Measurements from ENCODE around the gene GJA3.

Gene GJA3

GRCh38 chr13:20150561-20150960 is 10.3 kb downstream of the GJA3 start:
- H3K4me3 ChIP-seq (ENCODE audit: low read length), result no peak overlapping the region
- no peak for TF ChIP-seq CTCF (IDR thresholded peaks at IDR 0.05; ENCODE audit: insufficient read depth, low read depth, low read length, missing control alignments)
- no peak for DNase-seq (ENCODE audit: low read depth)

DNA sequence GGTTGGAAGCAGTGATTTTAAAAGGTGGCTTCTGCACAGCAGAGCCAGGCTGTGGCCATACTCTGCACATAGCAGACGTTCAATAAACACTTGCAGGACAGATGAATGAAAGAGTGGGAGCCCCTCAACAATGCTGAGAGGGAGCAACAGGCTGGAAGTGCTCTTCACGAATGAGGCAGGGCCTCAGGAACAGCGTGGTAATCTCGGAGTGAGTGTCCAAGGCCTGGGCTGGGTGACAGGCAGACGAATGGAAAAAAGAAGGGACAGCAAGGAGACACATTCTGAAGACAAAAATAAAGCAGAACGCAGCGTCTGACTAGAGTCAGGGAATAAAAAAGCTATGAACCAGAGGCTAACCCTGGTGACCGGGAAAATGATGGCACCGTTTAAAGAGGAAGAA is 11.1 kb downstream of the GJA3 start:
- no peak for TF ChIP-seq CTCF (IDR thresholded peaks at IDR 0.05; ENCODE audit: insufficient read depth, low read depth, low read length, missing control alignments)
- H3K4me3 ChIP-seq (ENCODE audit: low read length), result no peak overlapping the region
- DNase-seq (ENCODE audit: low read depth), result no peak

DNA sequence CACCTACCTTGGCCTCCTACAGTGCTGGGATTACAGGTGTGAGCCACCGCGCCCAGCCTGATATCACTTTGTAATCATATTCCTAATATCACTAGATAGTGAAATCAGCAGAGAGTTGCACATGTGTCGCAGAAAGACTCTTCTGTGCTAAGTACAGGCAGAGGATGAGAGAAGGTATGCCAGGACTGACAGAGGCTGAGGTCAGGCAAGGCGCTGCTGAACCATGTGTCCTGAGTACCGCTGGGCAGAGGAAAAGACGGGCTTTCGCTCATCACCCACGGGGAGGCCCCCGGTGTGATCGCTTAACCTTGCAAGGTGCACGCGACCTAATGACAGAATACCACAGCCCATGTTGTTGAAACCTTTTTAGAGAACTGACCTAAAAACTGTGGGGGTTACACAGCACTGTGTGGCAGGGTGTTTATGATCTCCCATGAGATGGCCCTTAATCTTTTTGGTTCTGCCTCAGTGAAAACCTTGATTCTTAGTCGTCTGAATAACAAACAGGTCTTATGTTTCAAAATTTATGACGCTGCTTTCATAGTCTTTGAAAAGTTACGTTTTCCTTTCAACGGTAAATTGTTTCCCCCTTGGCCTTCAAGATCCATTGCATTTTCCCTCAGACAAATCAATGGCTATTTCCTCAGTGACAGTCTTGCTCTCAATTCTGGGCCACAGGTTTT is 12.2 kb downstream of the GJA3 start:
- DNase-seq (ENCODE audit: low read depth), result no peak
- no peak overlapping the region for H3K4me3 ChIP-seq (ENCODE audit: low read length)
- no peak for TF ChIP-seq CTCF (IDR thresholded peaks at IDR 0.05; ENCODE audit: insufficient read depth, low read depth, low read length, missing control alignments)

GRCh38 chr13:20146381-20146780 is 14.5 kb downstream of the GJA3 start:
- no peak for DNase-seq (ENCODE audit: low read depth)
- H3K4me3 ChIP-seq (ENCODE audit: low read length), result no peak overlapping the region
- no peak for TF ChIP-seq CTCF (IDR thresholded peaks at IDR 0.05; ENCODE audit: insufficient read depth, low read depth, low read length, missing control alignments)

DNA sequence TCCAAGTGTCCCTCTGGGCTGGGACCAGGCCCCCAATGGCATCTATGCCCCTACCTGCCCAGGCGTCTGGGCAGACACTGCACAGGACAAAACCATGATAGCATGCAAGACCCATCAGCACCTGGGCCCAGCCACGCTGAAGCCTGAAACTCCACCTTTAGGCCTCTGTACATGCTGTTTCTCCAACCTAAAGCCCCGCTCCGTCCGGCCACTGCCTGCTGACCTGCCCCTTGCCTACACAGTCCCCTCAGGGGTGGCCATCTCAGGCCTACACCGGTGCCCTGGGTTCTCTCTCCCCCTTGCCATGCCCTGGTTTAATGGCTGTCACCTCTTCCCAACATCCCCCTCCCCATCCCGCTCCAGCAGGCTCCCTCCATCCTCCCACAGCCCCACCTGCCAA is 15.3 kb downstream of the GJA3 start:
- TF ChIP-seq CTCF (IDR thresholded peaks at IDR 0.05; ENCODE audit: insufficient read depth, low read depth, low read length, missing control alignments), result no peak
- H3K4me3 ChIP-seq (ENCODE audit: low read length), result no peak overlapping the region
- no peak for DNase-seq (ENCODE audit: low read depth)

- no peak for TF ChIP-seq CTCF (IDR thresholded peaks at IDR 0.05; ENCODE audit: insufficient read depth, low read depth, low read length, missing control alignments)
- H3K4me3 ChIP-seq (ENCODE audit: low read length), result no peak overlapping the region
- DNase-seq (ENCODE audit: low read depth), result no peak
These were observed 16.6 kb downstream of the GJA3 start for GRCh38 chr13:20144141-20144850.
